RWPE2 (cell line): ENCODE measurements around the gene CSMD2.

Experiments used
- ATAC-seq: fragments of 200-7000 bp; cut with Tn5 transposase; 3 replicates; pipeline ENCODE4 v1.9.1; 2021; ENCODE audit warnings: low read depth
- DNase-seq: peaks from one replicate; pipeline ENCODE4 v3.0.0-alpha.2; 2020; ENCODE audit warnings: low spot score
- H3K27ac ChIP-seq: fragments of 450-650 bp; 2 replicates; pipeline ENCODE4 v1.5.1; 2017; ENCODE audit warnings: mild to moderate bottlenecking; ENCODE audit not compliant: poor library complexity, severe bottlenecking
- H3K27me3 ChIP-seq: fragments of 250-450 bp; sonication (Bioruptor Pico); 2 replicates; pipeline ENCODE4 v1.5.1; 2021; ENCODE audit warnings: mild to moderate bottlenecking, moderate library complexity; ENCODE audit not compliant: insufficient read depth, poor library complexity, severe bottlenecking
- H3K36me3 ChIP-seq: fragments of 250-450 bp; sonication (Bioruptor Pico); 2 replicates; pipeline ENCODE4 v1.5.1; 2020; ENCODE audit warnings: low read depth, mild to moderate bottlenecking, moderate library complexity
- H3K4me1 ChIP-seq: fragments of 250-450 bp; sonication (Bioruptor Pico); 2 replicates; pipeline ENCODE4 v1.5.1; 2021; ENCODE audit warnings: mild to moderate bottlenecking, moderate library complexity; ENCODE audit not compliant: insufficient read depth, poor library complexity, severe bottlenecking
- H3K4me3 ChIP-seq: fragments of 250-450 bp; sonication (Bioruptor Pico); 2 replicates; pipeline ENCODE4 v1.5.1; 2021; ENCODE audit warnings: mild to moderate bottlenecking, moderate library complexity; ENCODE audit not compliant: severe bottlenecking
- H3K9me3 ChIP-seq: fragments of 250-450 bp; sonication (Bioruptor Pico); 2 replicates; pipeline ENCODE4 v1.5.1; 2021; ENCODE audit warnings: mild to moderate bottlenecking, moderate library complexity; ENCODE audit not compliant: severe bottlenecking
- CTCF ChIP-seq: fragments of 450-650 bp; IDR thresholded peaks from one replicate; pipeline ENCODE4 v1.5.1; 2017; ENCODE audit warnings: mild to moderate bottlenecking, moderate library complexity; ENCODE audit not compliant: poor library complexity, severe bottlenecking

The CSMD2 gene

GRCh38 chr1:33524586-33524985 lies 640.4 kb downstream of the CSMD2 start:
- TF ChIP-seq CTCF = no peak
- Histone ChIP-seq H3K36me3 (no peaks in the 10 kb centered on the region), H3K9me3 (no peaks in the 10 kb centered on the region), H3K4me3 (no peak overlapping the region), H3K4me1 (no peaks in the 10 kb centered on the region), H3K27me3 (peaks cover 3% of the 10 kb centered on the region), H3K27ac (no peak overlapping the region)
- ATAC-seq = no peak
- no peak for DNase-seq

GRCh38 chr1:33519240-33519884 lies 645.7 kb downstream of the CSMD2 start:
- DNase-seq = no peak
- Histone ChIP-seq H3K9me3 (no peaks in the 10 kb centered on the region), H3K36me3 (no peaks in the 10 kb centered on the region), H3K27me3 (no peaks in the 10 kb centered on the region), H3K4me3 (no peak overlapping the region), H3K27ac (no peak overlapping the region), H3K4me1 (no peaks in the 10 kb centered on the region)
- no peak for ATAC-seq
- no peak for TF ChIP-seq CTCF

- no peak for ATAC-seq
Measured at GRCh38 chr1:33517596-33518250, 647.3 kb downstream of the CSMD2 start.

GRCh38 chr1:33516891-33517567 lies 648.0 kb downstream of the CSMD2 start:
- Histone ChIP-seq H3K27ac (no peak overlapping the region), H3K4me1 (no peaks in the 10 kb centered on the region), H3K4me3 (no peak overlapping the region), H3K9me3 (no peaks in the 10 kb centered on the region), H3K36me3 (no peaks in the 10 kb centered on the region), H3K27me3 (no peaks in the 10 kb centered on the region)
- no peak for DNase-seq
- ATAC-seq = no peak
- no peak for TF ChIP-seq CTCF

More at GRCh38 chr1:33517596-33518250, 647.3 kb downstream of the CSMD2 start:
- DNase-seq = no peak
- Histone ChIP-seq H3K4me1 (no peaks in the 10 kb centered on the region), H3K27me3 (no peaks in the 10 kb centered on the region), H3K9me3 (no peaks in the 10 kb centered on the region), H3K4me3 (no peak overlapping the region), H3K36me3 (no peaks in the 10 kb centered on the region), H3K27ac (no peak overlapping the region)
- no peak for TF ChIP-seq CTCF
